GM18502 (cell line): ENCODE measurements around the gene KLHL29.
A peak's percentile ranks its signal among the peaks of the same experiment; 100 is the strongest.

Experiments used
- ATAC-seq: cut with Tn5 transposase; IDR thresholded peaks from one replicate; pipeline ENCODE4 v1.9.1; 2021; ENCODE audit warnings: mild to moderate bottlenecking; ENCODE audit not compliant: unreplicated experiment, poor library complexity

The KLHL29 gene

DNA sequence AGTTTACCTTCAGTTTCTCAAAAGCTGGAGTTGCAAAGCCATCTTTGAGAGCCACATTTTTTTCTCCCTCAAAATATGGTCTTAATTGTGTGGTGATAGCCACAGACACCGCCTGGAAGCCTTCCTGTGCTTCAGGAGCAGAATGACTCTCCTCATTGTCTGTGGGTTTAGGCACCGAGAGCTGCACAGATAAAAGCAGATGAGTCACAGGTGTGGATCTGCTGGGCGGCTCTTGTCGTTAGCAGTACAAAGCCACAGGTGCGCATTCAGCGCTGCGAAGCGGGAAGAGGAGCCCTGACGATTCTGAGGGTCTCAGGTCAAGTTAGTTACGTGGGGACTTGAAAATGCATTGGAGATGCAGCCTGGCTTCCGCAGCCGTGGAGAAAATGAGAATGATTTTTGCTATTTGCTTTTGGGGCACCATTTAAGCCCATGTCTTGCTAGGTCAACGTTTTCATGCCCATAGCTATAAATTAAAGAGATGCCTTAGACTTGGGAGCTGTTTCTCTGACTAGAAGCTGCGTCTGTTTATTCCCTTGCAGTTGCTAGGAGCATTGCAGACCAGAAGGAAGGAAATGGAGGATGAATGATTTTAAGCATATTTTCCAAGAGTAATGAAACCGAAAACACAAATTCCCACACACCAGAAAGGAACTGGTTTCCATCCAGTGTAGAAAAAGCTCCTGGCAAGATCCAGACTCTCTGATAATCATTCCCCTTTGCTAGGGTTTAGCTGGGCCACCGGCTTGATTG, 51.5 kb downstream of the KLHL29 start:
- ATAC-seq, result no peak

GRCh38 chr2:23441414-23441813, 56.4 kb downstream of the KLHL29 start:
- no peak for ATAC-seq

DNA sequence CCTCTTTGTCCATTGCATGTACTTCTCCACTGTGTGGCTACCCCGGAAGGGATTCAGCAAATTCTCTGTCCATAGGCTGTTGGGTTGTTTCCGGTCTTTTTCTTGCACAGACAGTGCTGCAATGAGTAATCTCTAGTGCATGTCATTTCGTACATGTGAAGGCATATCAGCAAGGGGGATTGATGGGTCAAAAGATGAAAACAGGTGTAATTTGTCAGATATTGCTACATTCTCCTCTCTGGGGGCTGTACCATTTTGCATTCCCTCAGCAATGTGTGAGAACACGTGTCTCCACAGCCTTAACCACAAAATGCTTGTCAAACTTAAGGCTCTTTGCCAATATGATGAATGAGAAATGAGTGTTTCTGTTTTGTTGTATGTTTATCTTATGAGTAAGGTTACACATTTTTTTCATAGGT, 60.5 kb downstream of the KLHL29 start:
- ATAC-seq, result no peak

DNA sequence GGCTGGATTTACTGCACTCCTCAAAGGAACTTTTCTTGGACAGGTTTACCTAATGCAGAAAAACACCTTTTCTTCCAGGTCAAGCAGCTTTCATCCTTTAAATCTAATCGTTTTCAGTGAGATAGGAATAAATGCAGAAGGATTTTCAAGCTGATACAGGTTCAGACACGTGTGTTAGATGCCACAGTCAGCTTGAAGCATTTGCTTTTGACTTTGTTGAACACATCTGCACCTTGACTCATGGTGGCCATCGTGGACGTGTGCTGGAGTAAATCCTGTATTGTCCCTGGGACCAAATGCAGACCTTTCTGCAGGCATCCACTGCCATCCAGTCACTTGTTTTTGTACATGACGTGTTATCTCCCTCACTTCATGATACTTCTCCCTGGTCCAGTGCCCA, 61.9 kb downstream of the KLHL29 start:
- ATAC-seq, result no peak

DNA sequence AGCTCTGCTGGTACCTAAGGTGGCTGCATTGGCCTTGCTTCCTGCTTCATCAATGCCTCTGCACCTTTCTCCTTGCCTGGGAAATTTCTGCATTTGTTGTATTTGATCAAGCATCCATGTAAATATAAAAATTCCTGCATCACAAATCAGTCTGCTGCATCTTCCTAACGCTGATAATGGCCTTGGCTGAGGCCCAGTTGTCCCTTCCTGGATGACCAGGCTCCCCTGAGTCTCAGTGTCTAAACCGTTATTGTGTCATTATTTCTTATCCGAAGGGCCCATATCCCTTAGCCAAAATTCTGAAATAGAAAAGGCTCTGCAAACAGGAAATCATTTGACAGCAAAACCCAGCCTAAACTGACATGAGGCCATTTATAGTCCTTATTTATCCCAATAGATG, 62.4 kb downstream of the KLHL29 start:
- ATAC-seq, result no peak

DNA sequence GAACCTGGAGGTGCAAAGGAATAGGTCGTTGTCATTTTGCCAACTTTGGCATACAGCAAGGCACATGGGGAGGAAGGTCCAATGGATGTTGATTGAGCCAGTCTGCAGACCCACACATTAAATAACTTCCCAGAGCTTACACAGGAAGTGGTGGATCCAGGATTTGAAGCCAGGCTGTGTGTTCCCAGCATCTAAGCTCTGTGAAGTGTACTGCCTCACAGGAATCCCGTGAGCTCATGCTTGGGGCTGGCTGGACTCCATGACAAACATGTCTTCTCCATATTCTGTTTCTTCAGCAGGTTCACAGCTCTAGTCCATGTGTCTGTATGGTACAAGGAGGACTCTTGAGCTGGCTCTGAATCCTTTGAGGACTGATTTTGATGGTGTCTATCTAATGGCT, 63.9 kb downstream of the KLHL29 start:
- ATAC-seq, result no peak

DNA sequence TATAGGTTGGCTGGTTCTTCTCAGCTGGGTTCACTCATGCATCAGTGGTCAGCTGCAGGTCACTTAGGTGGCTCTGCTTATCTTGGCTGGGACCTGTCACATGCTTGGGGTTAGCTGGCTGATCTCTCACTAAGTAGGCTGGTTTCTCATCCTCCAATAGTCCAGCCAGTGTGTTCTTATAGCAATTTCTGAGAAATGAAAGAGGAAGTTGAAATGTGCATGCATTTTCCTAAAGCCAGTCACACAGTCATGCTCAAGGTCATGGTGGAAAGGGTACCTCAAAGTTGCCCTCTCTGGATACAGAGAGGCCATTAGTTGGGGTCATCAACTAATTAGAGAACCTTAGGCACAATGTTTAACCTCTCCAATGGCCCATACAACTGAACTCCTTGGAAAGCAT, 64.4 kb downstream of the KLHL29 start:
- peak; percentile 81 for ATAC-seq

DNA sequence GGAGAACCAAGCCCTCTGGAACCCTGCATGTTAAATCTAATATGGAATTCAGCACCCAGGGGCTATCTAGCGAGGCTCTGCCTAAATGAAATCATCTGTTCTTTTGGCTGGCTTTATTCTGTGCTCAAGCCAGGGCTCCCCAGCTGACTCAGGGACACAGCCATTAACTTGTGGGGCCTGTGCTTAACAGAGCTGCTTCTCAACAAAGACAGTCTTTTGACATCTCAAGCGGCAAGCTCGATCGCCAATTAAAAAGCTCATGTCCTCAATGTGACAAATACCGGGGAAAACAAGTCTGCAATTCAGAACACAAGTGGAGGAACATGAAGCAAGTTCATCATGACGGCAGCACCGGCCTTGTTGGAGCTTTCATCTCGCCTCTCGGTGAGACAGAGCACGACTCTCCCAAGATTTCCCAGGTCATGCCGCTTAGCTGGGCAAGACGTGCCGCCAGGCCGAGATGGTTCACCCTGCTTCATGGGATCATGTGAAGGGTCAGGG, 64.9 kb downstream of the KLHL29 start:
- ATAC-seq, result no peak

GRCh38 chr2:23452372-23452771, 67.4 kb downstream of the KLHL29 start:
- no peak for ATAC-seq

DNA sequence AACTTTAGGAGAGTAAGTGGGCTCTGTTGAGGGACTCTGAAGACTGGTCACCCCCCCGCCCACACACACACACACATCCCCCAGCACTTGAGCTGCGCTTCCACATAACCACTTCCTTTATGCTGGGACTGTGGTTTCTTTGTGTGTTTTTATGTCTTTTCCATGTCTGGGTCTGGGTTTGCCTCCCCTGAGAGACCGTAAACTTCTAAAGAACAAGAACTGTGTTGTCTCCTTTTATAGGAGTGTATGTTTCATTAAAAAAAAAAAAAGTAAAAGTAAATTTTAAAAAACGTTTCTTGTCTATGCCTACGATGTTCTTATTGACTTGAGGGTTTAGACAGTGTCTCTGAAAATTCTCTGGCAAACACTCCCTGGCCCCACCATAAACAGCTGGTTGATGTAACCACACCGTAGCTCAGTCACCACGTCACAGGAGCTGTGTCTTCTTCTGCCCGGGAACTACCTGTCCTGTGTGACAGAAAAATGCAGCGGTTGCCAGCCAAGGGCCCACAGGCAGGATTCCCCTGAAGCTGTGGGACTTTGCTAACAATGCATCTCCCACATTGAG, 68.0 kb downstream of the KLHL29 start:
- ATAC-seq, result peak; percentile 73

DNA sequence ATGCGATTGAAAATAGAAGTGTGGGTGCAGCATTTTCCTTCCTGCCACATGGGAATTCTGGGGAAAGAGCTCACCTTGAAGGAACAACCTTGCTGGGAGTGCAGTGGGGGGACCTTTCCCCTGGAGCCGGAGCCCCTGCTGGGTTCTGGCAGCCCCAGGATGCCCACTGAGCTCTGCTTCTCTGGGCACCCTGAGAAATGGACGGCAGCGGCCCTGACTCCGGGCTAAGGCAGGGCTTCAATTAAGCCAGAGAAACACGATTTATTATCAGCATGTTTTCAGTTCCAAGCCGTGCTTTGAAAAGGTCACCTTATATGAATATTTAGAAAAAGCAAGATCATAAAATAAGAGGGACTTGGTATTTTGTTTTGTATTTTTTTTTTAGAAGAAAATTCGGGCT, 68.5 kb downstream of the KLHL29 start:
- ATAC-seq, result no peak

DNA sequence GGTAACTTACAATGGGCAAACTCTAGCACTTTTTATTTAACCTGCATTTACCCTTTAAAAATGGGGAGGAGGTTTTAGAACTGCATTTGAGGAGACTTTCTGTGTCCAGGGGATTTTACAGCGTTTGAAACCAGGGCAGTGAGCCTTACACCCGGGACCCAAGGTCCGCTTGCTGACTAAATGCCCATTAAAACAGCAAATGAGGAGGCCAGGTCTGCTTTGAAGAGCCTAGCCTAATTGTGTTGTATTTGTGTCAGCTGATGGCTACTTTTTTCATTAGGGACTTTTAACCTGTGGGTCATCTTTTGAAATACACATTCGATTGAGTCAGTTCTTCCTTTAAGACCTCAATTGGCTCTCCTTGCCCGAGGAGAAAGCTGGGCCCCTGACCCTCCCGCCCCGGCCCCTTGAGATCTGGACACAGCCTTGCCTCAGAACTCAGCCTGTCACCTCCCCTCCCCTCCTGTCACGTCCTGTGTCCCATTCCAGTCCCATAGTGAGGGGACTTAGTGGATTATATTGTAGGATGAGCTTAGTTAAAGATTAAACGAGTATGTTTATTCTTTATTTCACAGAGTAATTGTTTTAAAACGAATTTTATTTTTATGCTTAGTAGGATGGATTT, 69.0 kb downstream of the KLHL29 start:
- no peak for ATAC-seq

GRCh38 chr2:23454501-23455120, 69.6 kb downstream of the KLHL29 start:
- ATAC-seq, result no peak

DNA sequence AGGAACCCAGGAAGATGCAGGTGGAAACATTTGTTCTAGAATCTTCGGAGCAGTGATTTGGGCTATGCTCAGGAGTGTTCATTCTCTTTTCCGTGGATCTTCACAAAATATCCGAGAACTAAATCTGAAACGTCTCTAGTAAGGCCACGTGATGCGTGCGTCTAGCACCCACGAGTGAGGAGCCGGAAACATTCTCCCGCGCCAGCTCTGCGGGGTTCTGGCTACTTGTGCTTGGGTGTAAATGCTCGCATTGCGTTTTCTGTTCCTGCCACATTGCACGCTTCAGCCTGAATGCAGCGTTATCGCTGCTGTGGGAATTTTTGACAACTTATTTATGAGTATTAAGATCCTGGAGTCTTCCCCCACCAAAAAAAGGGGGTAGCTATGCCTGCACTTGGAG, 71.4 kb downstream of the KLHL29 start:
- ATAC-seq, result no peak

- no peak for ATAC-seq
Measured at GRCh38 chr2:23456881-23457760, 72.1 kb downstream of the KLHL29 start.

DNA sequence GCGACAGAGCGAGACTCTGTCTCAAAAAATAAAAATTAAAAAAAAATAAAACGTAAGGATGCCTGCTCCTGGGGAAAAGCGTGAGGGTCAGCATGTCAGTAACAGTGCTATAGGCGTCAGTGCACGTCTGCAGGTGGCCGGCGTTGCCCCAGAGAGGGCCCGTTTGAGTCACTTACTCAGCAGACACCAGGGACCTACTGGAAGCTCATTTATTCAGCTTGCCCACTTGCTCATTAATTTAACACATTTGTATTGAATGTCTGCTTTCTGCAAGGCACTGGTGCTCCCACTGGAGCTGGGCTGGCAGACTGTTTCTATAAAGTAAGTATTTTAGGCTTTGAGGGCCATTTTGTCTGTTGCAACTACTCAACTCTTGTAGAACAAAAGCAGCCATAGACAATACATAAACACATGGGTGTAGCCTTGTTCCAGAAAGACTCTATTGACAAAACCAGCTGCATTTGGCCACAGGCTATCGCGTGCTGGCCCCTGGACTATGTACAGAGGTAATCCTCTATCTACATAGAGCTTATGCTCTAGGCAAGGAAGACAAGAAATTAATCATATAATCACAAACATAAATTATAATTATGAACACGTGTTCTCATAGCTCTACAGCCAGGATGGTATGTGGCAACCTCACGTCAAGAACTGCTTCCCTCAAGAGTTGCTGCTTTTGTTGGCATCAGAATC, 73.2 kb downstream of the KLHL29 start:
- no peak for ATAC-seq

DNA sequence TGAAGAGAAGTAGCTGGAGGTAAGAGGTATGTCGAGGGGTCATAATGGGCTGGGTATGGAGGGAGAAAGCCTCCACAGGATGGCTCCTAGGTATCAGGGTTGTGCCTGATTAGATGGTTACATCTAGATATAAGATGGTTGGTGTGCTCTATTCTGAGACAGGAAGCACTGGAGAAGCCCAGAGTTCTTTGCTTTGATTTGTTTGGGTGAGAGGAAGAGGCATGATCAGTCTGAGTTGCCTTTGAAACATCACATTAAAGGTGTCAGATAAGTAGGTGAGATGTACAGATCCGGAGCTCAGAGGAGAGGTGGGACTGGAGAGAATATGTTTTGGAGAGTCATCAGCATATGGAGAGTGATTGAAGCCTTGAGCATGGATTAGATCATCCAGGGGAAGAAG, 74.1 kb downstream of the KLHL29 start:
- ATAC-seq, result no peak

GRCh38 chr2:23460228-23460627, 75.2 kb downstream of the KLHL29 start:
- ATAC-seq, result peak; percentile 59

GRCh38 chr2:23460993-23461392, 76.0 kb downstream of the KLHL29 start:
- no peak for ATAC-seq

DNA sequence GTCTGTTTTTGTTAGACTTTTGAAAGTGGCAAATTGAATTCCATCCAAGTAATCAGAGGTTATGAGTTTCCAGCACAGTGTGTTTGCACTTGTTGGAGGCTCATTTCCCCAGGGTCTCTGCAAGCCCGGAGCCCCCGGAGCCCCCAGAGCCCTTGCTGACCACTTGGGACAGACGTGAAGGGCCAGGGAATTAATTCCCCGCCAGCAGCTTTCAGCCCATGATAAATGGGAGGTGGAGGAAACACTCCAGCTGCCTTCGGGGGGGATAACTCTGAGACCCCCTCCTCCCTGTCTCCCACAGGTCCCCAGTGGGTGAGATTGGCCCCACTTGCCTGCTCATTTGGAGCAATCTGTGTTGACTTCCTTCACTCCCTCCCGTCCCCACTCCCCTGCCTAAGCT, 79.2 kb downstream of the KLHL29 start:
- ATAC-seq, result no peak
